GM21528 (cell line): Measurements from ENCODE around the gene NPHP4.

Source experiments
- ATAC-seq: cut with Tn5 transposase; IDR thresholded peaks from one replicate; pipeline ENCODE4 v1.9.1; 2021; ENCODE audit warnings: mild to moderate bottlenecking, moderate library complexity; ENCODE audit not compliant: unreplicated experiment, low FRiP score

NPHP4 gene

DNA sequence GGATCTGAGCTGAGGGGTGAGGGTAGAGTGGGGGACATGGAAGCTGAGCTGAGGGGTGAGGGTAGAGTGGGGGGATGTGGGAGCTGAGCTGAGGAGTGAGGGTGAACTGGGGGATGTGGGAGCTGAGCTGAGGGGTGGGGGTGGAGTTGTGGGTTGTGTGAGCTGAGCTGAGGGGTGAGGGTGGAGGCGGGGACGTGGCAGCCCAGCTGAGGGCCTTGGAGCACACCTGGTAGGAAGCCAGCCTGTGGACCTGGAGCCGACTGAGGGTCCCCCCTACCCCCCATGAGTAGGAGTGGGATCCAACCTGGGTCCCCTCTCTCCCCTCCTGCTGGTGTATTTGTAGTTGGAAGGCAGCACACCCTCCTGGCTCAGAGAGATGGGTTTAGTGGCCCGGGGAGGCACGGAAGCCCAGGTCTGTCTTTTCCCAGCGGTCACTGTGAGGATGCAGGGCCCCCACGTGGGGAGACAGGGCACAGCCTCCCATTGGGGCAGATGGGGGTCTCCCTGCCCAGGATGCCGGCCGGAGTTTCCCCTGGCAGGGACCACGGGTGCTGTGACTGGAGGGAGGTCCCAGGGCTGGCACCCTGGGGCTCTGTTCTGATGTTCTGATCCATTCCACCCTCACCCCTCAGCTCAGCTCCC is 13.2 kb upstream of the NPHP4 start:
- no peak for ATAC-seq

DNA sequence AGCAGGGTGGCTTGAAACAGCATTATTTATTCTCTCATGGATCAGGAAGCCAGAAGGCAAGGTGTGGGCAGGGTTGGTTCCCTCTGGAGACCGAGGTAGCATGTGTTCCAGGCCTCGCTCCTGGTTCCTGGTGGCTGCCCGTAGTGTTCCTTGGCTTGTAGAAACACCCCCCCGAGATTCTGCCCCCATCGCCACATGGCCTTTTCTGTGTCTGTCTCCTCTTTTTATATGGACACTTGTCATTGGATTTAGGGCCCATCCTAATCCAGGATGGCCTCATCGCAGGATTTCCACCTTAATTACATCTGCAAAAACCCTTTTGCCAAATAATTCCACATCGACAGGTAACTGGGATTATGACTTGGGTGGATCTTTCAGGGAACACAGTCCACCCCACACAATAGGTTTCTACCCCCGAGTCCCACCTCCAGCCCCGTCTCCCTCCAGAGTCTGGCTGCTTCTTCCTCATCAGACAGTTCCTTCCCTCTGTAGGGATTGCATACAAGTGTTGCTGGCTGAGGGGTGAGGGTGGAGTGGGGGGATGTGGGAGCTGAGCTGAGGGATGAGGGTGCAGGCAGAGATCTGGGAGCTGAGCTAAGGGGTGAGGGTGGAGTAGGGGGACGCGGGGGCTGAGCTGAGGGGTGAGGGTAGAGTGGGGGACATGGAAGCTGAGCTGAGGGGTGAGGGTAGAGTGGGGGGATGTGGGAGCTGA is 12.3 kb upstream of the NPHP4 start:
- ATAC-seq: no peak

DNA sequence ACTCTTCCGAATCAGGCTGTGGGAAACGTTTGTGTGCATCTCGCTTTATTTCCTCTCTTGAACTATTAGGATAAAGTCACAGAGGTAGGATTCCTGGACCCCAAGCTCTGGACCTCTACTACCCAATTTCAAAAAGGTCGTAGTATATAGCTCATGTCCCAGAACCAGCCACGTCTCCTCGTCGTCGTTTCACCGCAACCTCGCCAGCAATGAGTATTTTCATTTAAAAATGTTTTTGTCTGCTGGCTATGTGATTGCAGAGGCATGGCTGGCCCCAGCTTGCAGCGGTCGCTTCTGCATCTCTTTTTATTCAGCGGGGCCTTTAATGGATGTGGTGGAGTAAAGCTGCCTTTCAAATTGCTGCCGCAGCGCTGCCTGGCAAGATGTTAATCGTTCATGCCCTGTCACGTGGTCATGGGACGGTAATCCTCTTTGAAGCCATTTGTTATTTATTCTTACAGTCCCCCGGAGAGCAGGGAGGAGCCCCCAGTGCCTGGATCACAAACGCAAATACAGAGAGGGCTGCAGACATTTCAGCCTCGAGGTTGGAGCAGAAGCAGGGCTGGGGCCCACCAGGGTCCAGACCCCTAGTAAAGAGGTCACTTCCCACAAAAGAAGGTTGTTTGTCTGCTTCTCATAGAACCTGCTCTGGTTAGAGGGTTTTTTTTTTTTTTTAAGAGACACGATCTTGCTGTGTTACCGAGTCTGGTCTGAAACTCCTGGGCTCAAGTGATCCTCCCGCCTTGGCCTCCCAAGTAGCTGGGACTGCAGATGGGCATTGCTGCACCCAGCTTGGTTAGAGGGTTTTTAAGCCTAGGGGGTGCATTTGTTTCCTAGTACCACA is 11.6 kb upstream of the NPHP4 start:
- ATAC-seq: no peak

DNA sequence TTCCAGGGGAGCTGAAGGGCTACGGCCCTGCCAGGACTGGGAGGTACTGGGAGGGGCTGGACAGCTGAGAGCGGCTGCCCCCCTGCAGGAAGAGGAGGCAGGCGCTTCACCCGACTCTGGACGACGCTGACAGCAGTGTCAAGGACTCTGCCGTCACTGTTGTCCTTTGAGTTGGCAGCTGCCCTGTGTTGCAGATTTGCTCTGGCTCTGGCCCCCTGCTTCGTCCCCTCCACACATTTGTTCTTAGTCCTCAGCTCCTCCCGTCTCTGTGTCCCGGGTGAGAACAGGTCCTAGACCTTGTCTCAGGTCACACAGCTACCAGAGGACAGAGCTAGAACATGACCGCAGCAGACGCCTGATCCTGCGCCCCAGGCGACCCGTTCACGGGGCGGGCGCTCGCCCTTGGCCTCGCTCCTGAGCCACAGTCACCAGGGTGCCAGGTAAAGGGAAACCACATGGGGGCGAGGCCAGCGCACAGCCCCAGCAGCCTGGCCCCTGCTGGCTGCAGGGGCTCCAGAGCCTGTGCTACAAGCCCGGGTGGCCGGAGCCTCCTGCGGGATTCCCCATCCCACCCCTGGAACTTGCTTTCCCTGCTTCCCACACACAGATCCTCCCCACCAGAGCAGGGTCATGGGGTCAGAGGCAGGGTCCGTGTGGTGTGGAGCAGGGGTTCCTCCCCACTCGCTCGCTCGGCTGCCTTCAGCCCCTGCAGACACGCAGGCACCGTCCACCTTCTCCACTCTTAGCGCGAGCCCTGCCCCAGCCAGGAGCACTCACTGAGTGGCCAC is 10.7 kb upstream of the NPHP4 start:
- ATAC-seq: no peak

DNA sequence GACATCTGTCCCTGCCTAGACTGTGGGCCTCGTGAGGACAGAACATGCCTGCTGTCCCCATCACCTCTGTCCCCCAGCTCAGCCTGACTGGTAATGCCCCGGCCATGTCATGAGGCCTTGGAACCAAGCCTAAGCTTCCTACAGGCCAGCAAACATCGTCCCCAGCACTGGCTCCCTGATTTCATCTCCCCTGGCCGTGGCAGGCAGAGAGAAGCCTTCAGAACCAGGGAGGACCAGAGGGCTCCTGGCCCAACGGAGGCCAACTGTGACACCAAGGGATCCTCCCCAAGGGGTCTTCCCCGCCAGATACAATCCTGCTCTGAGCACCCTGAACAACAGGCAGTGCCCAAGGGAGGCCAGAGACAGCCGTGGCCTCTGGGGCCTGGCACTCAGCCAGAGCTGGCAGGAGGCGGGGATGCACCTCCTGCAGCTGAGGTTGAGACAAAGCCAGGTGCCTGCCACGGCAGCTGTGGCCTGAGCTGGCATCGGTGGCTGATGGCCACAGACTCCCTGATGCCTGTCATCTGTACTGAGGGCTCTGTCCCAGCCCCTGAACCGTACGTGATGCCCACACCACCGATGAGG is 9.9 kb upstream of the NPHP4 start:
- no peak for ATAC-seq

DNA sequence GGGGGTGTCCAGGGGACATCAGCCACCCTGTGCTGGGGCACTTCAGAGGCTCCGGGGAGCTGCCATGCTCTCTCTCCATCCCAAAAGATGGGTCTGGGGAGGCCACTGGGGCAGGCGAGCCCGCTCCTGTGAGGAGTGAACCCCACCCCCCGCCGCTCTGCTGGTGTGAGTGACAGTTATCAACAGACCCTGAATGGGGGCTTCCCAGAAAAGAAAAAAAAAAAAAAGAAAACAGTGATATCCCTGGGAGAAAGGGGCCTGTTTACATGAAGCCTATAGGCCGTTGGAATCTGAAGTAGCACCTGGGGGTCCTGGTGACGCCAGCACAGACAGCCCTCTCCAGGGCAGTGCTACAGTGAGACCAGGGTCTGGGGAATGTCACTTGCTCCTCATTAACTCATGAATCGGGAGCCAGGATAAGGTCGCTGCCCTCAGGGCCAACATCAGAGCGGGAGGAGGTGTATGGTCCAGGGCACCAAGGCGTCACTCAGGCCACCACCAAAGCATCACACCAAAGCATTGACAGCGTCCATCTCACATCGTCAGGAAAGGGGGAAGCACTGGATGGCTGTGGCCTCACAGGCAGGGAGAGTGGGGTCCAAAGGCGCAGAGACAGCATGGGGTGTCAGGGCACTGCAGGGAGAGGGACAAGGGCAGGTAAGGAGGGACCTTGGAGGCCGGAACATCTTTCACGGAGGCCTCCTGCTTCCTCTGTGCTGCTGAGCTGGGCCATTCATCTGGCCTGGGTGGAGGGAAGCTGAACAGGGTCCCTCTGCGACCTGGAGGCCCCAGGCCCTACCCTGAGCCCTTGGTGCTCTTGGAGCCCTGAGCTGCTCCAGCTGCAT is 8.4 kb upstream of the NPHP4 start:
- no peak for ATAC-seq

DNA sequence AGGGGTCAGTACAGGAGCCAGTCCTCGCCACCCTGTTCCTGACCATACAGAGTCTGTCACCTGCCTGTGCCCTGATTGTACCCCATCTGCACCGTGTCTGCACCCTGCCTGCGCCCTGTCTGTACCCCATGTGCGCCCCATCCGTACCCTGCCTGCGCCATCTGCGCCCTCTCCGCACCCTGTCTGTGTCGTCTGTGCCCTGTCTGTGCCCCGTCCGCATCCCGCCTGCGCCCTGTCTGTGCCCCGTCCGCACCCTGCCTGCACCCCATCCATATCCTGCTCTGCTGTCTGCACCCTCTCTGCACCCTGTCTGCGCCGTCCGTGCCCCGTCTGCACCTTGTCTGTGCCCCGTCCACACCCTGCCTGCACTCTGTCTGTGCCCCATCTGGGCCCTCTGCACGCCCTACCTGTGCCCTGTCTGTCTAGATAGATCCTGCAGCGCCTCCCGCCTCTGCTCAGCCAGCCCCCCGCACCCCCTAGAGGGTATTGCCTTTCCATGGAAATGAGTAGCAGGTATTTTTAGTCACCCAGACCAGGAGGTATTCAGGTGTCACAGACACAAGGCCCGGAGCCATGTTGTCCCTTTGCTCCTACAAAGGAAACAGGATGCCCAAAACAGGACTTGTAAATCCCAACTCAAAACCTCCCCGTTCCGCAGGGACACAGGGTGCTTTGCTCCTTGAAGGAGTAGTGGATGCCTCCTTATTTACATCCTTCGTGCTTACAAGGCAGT is 7.7 kb upstream of the NPHP4 start:
- no peak for ATAC-seq

DNA sequence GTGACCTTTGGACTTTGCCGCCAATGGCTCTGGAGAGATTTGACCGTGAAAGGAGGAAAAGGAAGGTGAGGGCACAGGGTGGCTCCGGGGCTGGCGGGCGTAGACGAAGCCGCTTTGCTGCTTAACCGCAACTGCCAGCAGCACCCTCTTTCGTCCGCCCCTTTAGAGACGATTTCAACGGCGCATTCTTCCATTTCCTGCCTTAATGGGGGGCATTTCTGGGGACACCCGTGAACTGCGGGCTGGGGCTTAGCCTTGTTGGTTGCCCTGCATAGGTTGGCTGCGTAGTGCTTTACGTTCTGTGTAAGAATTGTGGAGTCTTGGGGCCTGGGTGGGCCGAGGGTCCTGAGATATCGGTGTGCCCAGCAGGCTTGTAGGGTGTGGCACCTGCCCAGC is 6.7 kb upstream of the NPHP4 start:
- ATAC-seq: no peak

DNA sequence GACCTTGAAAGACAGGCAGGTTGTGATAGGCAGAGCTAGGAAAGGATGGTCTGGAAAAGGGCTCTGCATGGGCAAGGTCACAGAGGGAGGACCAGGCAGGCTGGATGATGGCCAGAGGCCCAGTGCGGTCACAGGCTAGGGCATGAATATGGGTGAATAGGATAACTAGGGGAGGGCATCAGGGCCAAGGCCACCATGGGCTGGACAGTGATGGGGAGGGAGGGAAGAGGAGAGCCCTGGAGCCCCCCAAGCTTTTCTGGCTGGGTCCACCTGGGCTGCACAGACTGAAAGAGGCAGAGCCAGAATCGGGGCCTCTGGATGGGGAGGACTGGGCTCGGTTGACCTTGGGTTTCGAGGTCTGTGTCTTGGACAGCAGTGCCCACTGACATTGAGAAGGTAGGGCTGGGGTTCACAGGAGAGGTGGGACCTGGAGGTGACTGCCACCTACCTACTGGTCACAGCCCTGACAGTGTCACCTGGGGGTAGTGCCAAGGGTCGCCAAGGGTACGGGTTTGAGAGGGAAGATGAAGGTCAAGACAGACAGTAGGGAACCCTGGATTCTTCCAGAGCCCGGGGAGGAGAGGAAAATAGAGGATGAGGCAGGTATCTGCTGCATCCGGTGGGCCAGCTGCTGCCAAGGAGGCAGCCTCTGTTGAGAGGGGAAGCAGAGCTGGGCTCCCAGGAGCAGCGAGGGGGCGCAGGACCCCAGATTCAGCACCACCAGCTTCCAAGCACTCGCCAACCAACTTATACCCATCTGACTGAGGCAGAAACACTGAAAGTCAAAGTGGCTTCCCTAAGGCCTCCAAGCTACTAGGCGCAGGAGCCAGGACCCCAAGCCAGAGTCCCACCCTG is 6.1 kb upstream of the NPHP4 start:
- ATAC-seq: no peak

DNA sequence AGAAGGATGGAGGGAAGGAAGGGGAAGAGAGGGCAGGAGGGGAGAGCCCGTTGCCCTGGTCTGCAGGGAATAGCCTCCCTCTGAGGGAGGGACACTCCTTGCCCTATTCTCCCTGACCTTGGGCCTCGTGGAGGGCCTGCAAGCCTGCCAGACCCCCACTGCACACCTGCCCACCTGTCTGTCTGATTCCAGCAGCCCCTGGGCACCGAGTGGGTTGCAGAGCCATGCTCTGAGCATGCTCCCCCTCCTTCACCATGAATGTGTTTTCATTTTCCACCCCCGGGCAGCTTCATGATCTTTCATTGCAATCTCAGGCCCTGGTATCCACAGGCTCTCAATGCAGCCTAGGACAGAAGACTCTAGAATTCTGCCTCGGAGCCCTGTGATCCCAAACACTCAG is 5.1 kb upstream of the NPHP4 start:
- no peak for ATAC-seq

DNA sequence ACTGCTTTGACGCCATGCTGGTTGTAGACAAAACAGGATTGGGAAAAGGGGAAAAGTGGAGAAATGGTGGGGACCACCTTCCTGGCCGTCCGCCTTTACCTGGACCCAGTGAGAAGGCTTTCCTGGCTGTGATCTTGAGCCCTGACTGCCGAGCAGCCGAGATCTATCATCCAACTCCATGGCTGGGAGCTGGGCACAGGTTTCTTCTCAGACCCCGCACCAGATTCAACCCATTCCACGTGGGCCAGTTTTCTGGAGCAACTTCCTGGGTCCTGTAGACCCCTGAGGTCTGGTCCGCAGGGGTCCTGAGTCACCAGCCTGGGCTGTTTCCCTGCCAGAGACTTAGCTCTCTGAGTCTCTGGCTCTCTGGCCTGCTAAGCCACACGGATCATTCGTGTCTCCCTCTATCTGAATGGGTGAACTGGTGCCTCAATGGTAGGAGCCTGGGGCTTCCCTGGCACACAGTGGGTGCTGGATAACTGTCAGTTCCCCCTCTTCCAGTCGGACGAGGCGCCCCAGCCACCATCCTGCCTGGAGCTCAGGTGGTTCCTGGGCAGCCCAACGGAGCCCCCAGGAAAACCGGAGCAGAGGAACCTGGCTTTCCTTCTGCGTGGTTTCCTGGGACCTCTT is 4.5 kb upstream of the NPHP4 start:
- no peak for ATAC-seq

DNA sequence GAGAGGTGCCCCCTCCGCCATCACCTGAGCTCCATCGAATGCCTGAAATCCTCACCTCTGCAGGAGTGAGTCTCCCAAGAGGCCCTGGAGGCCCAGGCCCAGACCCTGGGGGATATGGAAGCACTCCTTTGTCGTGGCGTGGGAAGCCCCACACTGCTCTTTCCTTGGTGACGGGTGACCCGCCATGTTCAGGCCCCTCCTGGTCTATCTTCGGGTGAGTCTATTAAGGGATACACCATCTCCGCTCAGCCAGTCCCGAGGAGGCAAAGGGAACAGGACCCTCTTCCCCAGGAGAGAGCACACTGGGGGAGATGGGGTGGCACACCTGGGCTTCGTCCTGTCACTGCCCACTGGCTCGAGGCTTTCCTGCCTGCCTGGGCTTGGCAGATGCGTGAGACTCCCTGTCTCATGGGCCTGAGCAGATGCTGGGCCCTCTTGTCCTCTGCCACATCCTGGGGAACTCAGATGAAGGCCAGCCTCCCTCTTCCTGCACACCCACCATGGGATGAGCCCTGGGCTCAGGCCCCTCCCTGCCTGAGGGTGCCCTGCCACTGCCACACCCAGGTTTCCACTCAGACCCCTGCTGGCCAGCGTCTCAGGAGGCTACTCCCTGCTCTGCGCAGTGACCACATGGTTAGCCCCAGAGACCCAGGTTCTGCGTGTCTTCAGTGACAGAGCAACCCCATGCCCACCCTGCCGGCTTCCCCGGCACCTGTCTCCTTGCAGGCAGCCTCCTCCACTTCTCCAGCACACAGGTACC is 3.8 kb upstream of the NPHP4 start:
- no peak for ATAC-seq

DNA sequence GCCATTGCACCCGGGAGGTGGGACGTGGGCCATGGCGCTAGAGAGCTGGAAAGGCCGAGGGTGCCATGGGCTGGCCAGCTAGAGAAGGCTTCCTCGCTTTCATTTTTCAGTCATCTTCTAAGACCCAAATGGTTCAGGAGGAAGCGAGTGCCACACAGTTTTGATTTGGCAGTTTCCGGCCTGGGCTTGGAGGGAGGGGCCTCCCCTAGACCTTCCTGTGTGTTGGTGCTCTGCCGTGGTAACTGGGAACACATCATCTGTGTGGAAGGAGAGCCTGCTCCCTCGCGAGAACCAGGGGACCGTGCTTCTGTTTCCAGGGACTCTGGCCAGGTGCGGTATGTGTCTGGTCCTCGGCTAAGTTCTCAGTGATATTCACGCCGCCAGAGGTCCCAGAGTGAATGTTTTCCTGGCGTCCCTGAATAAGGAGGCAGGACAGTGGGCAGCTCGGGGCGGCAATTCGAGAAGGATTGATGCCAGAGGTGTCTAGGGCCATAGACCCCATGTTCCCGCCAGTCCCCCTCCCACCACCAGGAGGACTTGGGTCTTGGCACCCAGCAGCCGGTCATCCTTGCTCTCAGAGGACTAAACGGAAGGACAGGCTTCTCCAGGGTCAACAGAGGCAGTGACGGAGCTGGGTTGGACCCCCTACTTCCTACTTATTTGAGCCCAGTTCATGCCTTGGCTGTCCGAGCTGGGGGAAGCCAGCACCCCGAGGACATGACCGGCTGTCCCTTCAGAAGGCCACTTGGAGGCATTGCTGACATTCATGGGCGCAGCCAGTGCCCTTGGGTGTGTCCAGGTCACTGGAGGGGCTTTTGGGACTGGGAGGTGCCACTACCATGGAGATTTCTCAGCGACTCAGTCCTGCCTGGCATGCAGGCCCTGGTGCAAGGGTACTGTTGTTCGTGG is 2.7 kb upstream of the NPHP4 start:
- ATAC-seq: no peak

DNA sequence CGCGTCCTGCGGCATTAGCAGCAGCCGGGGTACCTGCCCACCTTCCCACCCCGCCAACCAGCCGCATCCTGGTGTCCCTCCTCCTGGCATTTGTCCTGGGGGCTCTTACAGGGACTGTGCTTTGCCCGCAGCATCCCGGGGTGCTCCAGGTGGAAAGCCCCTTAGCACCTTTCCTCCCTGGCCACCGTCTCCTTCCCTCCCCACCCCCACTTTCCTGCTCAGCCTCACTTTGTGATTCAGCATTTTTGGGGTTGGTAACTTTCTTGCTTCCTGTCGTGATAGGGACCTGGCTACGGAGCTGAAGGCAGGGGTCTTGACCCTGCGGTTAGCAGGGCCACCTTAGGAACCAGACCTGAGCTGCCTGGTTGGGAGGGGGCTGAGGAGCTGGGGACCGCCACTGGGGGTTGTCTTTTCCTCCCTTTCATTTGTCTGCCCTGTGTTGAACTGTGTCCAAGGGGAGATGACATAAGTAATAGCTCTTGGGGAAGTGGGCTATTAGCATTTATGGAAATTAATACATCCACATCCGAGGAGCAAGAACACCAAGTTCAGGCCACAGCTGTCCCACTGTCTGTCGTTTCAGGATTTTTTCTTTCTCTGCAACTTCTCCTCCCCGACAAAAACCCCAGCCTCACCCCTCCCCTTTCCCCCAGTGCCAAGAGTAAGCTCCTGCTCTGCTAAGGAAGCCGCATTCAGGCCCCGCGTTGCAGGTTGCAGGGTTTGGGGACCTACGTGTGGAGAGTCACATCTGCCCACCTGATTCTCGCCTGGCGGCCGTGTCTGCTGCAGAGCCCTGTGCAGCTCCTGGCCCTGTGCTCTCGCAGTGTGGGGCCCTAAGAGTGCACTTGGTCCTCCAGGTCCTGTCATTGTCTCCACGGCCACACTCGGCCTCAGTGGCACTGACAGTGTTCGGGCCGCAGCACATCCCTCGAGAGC is 1.6 kb upstream of the NPHP4 start:
- ATAC-seq: no peak
